HG03095 (cell line): ENCODE results near the gene CLIC6.
"Not testable (repeated sequence)": the region's sequence is repeated elsewhere in the genome, so short reads cannot be mapped to it uniquely, and the experiment has no call there.

ENCODE experiments used
- ATAC-seq: cut with Tn5 transposase; IDR thresholded peaks from one replicate; pipeline ENCODE4 v1.9.1; 2021; ENCODE audit warnings: moderate library complexity; ENCODE audit not compliant: unreplicated experiment

The CLIC6 gene

DNA sequence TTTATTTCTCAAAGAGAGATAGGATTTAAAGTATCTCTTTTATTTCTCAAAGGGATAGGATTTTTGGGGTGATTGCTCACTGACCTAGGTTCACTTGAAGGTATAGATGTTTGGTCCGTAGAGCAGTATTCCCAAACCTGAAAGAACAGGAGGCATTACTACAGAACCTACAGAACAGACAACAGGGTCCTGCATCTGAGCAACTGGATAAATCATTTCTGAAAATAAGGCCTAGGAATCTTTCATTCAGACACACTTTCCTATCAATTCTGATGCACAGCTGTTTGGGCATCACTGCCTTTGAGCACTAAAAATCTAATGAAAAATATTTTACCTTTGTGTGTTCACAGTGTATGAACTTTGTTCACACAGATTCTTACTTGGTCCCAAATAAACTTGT lies 17.2 kb upstream of the CLIC6 start:
- no peak for ATAC-seq

GRCh38 chr21:34653522-34653921 lies 15.3 kb upstream of the CLIC6 start:
- ATAC-seq = no peak

GRCh38 chr21:34661848-34662247 lies 6.9 kb upstream of the CLIC6 start:
- no peak for ATAC-seq

GRCh38 chr21:34667761-34668160 lies 1.0 kb upstream of the CLIC6 start:
- ATAC-seq = no peak

DNA sequence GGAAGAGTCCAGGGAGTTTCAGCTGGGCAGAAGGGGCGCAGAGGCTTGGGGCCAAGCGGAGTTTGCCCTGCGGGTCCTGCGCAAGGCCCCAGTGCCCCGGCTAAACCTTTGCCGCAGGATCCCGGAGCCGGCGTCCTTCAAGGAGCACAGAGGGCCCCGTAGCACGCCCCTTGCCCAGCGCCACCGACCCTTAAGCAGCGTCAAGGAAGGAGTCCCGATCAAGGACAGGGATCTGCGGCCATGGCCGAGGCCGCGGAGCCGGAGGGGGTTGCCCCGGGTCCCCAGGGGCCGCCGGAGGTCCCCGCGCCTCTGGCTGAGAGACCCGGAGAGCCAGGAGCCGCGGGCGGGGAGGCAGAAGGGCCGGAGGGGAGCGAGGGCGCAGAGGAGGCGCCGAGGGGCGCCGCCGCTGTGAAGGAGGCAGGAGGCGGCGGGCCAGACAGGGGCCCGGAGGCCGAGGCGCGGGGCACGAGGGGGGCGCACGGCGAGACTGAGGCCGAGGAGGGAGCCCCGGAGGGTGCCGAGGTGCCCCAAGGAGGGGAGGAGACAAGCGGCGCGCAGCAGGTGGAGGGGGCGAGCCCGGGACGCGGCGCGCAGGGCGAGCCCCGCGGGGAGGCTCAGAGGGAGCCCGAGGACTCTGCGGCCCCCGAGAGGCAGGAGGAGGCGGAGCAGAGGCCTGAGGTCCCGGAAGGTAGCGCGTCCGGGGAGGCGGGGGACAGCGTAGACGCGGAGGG lies 520 bp downstream of the CLIC6 start:
- ATAC-seq = peak; percentile 59

DNA sequence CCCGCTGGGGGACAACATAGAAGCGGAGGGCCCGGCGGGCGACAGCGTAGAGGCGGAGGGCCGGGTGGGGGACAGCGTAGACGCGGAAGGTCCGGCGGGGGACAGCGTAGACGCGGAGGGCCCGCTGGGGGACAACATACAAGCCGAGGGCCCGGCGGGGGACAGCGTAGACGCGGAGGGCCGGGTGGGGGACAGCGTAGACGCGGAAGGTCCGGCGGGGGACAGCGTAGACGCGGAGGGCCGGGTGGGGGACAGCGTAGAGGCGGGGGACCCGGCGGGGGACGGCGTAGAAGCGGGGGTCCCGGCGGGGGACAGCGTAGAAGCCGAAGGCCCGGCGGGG lies 1.1 kb downstream of the CLIC6 start:
- not testable (repeated sequence) for ATAC-seq

DNA sequence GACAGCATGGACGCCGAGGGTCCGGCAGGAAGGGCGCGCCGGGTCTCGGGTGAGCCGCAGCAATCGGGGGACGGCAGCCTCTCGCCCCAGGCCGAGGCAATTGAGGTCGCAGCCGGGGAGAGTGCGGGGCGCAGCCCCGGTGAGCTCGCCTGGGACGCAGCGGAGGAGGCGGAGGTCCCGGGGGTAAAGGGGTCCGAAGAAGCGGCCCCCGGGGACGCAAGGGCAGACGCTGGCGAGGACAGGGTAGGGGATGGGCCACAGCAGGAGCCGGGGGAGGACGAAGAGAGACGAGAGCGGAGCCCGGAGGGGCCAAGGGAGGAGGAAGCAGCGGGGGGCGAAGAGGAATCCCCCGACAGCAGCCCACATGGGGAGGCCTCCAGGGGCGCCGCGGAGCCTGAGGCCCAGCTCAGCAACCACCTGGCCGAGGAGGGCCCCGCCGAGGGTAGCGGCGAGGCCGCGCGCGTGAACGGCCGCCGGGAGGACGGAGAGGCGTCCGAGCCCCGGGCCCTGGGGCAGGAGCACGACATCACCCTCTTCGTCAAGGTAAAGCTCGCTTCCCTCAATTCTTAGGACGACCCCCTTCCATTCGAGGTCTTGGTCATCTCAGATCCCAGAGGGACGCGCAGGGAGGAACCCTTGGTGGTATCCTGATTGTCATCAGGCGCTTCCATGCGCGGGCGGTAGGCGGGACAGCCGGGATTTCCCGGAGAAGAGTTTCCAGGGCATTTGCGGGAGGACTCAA lies 1.6 kb downstream of the CLIC6 start:
- no peak for ATAC-seq

GRCh38 chr21:34670962-34671348 lies 2.2 kb downstream of the CLIC6 start:
- ATAC-seq = no peak

GRCh38 chr21:34671462-34671861 lies 2.7 kb downstream of the CLIC6 start:
- ATAC-seq = no peak

DNA sequence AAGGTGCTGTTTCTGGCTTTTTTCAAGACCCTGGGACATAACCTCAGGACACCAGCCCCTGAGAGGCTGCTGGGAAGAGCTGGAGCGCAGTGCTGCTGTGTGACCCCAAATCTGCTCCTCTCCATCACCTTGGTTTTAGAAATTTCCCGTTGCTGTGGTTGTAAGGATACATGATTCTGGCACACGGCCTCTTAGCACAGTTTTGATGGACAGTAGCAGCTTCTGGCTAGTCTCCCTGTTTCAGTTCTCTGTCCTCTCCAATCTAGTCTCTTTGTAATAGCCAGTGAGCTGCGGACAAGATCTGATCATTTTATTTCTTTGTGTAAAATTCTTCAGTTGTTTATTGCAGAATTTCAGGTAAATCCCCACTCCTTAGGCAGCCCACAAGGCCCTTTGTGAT lies 3.1 kb downstream of the CLIC6 start:
- ATAC-seq = no peak

- no peak for ATAC-seq
Observed at GRCh38 chr21:34673006-34673405, 4.2 kb downstream of the CLIC6 start.

- no peak for ATAC-seq
Observed at GRCh38 chr21:34674468-34674867, 5.7 kb downstream of the CLIC6 start.

- no peak for ATAC-seq
Observed at GRCh38 chr21:34675871-34676270, 7.1 kb downstream of the CLIC6 start.

- no peak for ATAC-seq
Observed at GRCh38 chr21:34679051-34679450, 10.3 kb downstream of the CLIC6 start.

- no peak for ATAC-seq
Observed at GRCh38 chr21:34684174-34684876, 15.5 kb downstream of the CLIC6 start.

- no peak for ATAC-seq
Observed at GRCh38 chr21:34687065-34687464, 18.3 kb downstream of the CLIC6 start.

DNA sequence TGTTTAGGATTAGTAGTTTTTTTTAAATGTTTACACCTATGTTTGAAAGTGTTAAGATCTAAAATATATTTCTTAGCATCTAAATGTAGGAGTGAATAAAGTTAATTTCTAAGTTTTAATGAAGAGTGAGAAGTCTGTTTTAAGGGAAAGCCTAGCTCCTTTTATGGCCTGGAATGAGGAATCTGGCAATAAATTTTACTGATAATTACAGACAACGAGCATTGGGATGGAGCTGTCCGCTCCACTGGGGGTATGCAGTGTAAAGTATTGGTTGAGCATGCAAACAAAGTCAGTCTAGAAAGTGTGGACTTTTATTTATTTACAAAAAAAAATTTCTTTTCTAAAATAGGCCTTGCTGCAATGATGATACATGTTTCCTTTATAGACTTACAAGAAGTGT lies 19.0 kb downstream of the CLIC6 start:
- no peak for ATAC-seq

- no peak for ATAC-seq
Observed at GRCh38 chr21:34688145-34688544, 19.4 kb downstream of the CLIC6 start.

- no peak for ATAC-seq
Observed at GRCh38 chr21:34688715-34689114, 19.9 kb downstream of the CLIC6 start.

DNA sequence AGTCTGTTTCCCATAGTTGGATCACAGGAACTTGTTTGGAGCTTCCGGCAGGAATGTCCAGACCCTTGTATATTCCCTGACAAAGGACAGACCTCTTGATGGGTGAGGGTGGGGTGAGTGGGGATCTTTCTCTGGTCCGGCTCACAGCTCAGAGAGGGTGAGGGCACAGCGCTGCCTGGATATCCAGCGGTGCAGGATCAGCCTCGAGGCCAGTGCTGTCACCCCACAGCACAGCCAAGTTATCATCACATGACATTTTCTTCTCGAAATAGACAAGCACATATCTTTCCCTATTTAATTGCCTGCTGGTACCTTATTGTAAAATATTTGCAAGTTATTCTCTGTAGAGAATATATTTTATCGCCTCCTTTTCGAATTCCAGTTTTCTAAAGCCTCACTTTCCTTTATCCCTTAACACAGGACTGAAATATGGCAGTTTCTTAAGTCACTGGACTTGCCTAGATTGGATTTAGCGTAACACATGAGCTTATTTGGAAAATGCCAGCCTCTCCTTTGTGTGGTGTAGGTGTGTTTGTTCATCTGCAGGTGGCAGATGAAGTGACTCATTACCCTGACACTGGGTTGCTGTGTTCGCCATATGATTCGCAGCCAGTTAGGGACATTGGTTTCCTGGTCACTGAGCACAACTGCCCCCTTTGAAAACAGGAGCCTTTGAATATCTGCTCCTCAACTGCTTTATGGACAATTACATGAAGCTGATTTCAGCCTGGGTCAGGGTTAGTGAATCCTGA lies 21.4 kb downstream of the CLIC6 start:
- no peak for ATAC-seq

DNA sequence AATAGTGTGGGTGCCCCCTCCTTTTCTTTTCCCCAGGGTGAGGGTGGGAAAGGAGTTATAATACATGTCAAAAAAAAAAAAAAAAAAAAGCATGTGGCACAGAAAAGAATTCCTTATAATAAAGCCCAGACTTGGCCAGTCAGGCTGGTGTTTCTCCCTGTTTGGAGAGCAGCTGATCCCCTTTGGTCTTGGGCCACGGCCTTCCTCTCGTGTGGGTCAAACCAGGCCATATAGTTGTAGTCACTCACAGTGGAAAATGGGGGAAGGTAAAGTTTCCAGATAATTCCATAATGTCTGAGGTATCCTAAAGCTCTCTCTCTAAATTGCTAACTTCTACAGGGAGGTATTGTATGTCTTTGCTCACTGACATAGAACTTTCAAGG lies 22.0 kb downstream of the CLIC6 start:
- no peak for ATAC-seq
